ENCODE results near the gene SUN5. TPM values are rescaled to one million over a fixed set of nuclear protein-coding genes. Genes with fewer than 3 reads are reported as not detected.

Gene SUN5
- total RNA-seq, 1 donor from 2014 or later: not detected

GRCh38 chr20:32999603-33000250 lies 4.5 kb downstream of the SUN5 start:
- H3K36me3 Mint-ChIP-seq (ENCODE audit: unreplicated experiment): no peaks in the 10 kb centered on the region
- no peaks in the 10 kb centered on the region for H3K4me1 Mint-ChIP-seq (ENCODE audit: unreplicated experiment)
- no peak overlapping the region for H3K27ac Mint-ChIP-seq (ENCODE audit: unreplicated experiment)
- no peak for DNase-seq (ENCODE audit: extremely low spot score, unreplicated experiment)
- H3K27me3 Mint-ChIP-seq (ENCODE audit: unreplicated experiment): peaks cover 2% of the 10 kb centered on the region
- TF ChIP-seq, protein P1, sequence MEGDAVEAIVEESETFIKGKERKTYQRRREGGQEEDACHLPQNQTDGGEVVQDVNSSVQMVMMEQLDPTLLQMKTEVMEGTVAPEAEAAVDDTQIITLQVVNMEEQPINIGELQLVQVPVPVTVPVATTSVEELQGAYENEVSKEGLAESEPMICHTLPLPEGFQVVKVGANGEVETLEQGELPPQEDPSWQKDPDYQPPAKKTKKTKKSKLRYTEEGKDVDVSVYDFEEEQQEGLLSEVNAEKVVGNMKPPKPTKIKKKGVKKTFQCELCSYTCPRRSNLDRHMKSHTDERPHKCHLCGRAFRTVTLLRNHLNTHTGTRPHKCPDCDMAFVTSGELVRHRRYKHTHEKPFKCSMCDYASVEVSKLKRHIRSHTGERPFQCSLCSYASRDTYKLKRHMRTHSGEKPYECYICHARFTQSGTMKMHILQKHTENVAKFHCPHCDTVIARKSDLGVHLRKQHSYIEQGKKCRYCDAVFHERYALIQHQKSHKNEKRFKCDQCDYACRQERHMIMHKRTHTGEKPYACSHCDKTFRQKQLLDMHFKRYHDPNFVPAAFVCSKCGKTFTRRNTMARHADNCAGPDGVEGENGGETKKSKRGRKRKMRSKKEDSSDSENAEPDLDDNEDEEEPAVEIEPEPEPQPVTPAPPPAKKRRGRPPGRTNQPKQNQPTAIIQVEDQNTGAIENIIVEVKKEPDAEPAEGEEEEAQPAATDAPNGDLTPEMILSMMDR (IDR thresholded peaks at IDR 0.05): no peak
- H3K4me3 Mint-ChIP-seq (ENCODE audit: unreplicated experiment): no peak overlapping the region
- H3K9me3 Mint-ChIP-seq (ENCODE audit: unreplicated experiment): no peaks in the 10 kb centered on the region

DNA sequence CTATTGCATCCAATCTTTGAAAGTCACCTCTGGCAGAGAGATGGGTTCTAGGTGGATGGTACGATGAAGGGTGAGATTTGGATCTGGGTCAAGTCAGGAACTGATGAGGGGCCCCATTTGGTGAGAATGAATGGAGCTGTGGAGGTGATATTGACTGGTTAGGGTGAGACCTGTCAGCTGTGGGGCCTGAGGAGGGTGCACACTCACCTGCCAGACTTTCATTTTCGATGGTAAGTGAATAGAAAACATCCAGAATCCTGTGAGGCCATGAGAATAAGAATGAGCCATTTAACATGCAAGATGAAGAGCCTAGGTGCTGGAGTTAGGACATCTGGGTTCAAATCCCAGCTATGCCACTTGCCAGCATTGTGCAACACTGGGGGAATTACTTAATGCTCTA lies 6.8 kb downstream of the SUN5 start:
- no peak for DNase-seq (ENCODE audit: extremely low spot score, unreplicated experiment)
- H3K9me3 Mint-ChIP-seq (ENCODE audit: unreplicated experiment): peaks cover 3% of the 10 kb centered on the region
- H3K36me3 Mint-ChIP-seq (ENCODE audit: unreplicated experiment): no peaks in the 10 kb centered on the region
- no peak overlapping the region for H3K4me3 Mint-ChIP-seq (ENCODE audit: unreplicated experiment)
- H3K27ac Mint-ChIP-seq (ENCODE audit: unreplicated experiment): no peak overlapping the region
- H3K27me3 Mint-ChIP-seq (ENCODE audit: unreplicated experiment): peaks cover 5% of the 10 kb centered on the region
- H3K4me1 Mint-ChIP-seq (ENCODE audit: unreplicated experiment): no peaks in the 10 kb centered on the region
- TF ChIP-seq, protein P1 (IDR thresholded peaks at IDR 0.05): no peak

DNA sequence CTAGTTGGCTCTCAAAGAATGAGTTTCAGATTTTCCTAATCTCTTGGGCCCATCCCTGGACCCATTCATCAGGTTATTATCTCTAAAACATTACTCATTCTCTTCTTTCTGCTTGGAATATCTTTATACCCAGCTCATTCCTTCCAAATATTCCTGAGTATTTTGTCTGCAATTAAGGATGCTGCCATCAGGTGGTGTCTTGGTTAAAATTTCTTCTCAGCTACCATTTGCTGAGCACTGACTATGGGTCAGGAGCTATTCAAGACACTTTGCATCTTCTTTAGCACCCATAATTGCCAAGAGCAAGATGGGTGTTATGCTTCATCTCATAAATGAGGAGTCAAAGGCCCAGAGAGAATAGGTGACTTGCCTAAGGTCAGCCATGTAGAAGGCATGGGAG lies 8.4 kb downstream of the SUN5 start:
- Mint-ChIP-seq H3K9me3 (ENCODE audit: unreplicated experiment) (peaks cover 3% of the 10 kb centered on the region), H3K36me3 (ENCODE audit: unreplicated experiment) (no peaks in the 10 kb centered on the region), H3K27ac (ENCODE audit: unreplicated experiment) (no peak overlapping the region), H3K27me3 (ENCODE audit: unreplicated experiment) (peaks cover 7% of the 10 kb centered on the region), H3K4me3 (ENCODE audit: unreplicated experiment) (no peak overlapping the region), H3K4me1 (ENCODE audit: unreplicated experiment) (no peaks in the 10 kb centered on the region)
- no peak for DNase-seq (ENCODE audit: extremely low spot score, unreplicated experiment)
- TF ChIP-seq, protein P1 (IDR thresholded peaks at IDR 0.05): no peak

GRCh38 chr20:32993496-32994050 lies 10.7 kb downstream of the SUN5 start:
- Mint-ChIP-seq H3K4me1 (ENCODE audit: unreplicated experiment) (no peaks in the 10 kb centered on the region), H3K4me3 (ENCODE audit: unreplicated experiment) (no peak overlapping the region), H3K27ac (ENCODE audit: unreplicated experiment) (no peak overlapping the region), H3K9me3 (ENCODE audit: unreplicated experiment) (peaks cover 3% of the 10 kb centered on the region), H3K36me3 (ENCODE audit: unreplicated experiment) (no peaks in the 10 kb centered on the region), H3K27me3 (ENCODE audit: unreplicated experiment) (peaks cover 6% of the 10 kb centered on the region)
- no peak for DNase-seq (ENCODE audit: extremely low spot score, unreplicated experiment)
- TF ChIP-seq, protein P1 (IDR thresholded peaks at IDR 0.05): no peak

- no peaks in the 10 kb centered on the region for H3K4me1 Mint-ChIP-seq (ENCODE audit: unreplicated experiment)
- no peak overlapping the region for H3K27ac Mint-ChIP-seq (ENCODE audit: unreplicated experiment)
- DNase-seq (ENCODE audit: extremely low spot score, unreplicated experiment): no peak
- H3K36me3 Mint-ChIP-seq (ENCODE audit: unreplicated experiment): no peaks in the 10 kb centered on the region
- H3K27me3 Mint-ChIP-seq (ENCODE audit: unreplicated experiment): peaks cover 6% of the 10 kb centered on the region
- peaks cover 3% of the 10 kb centered on the region for H3K9me3 Mint-ChIP-seq (ENCODE audit: unreplicated experiment)
- TF ChIP-seq, protein P1 (IDR thresholded peaks at IDR 0.05): no peak
- H3K4me3 Mint-ChIP-seq (ENCODE audit: unreplicated experiment): no peak overlapping the region
Measured at GRCh38 chr20:32991792-32992641, 12.2 kb downstream of the SUN5 start.

Data from osteocyte (in vitro differentiated cells).